Measurements from ENCODE around the gene MRPL57. TPM values are rescaled to one million over a fixed set of nuclear protein-coding genes. Genes with fewer than 3 reads are reported as not detected.
"Not testable (repeated sequence)": the region's sequence is repeated elsewhere in the genome, so short reads cannot be mapped to it uniquely, and the experiment has no call there.

The MRPL57 gene
- total RNA-seq, 1 donor, result 9.8 TPM

DNA sequence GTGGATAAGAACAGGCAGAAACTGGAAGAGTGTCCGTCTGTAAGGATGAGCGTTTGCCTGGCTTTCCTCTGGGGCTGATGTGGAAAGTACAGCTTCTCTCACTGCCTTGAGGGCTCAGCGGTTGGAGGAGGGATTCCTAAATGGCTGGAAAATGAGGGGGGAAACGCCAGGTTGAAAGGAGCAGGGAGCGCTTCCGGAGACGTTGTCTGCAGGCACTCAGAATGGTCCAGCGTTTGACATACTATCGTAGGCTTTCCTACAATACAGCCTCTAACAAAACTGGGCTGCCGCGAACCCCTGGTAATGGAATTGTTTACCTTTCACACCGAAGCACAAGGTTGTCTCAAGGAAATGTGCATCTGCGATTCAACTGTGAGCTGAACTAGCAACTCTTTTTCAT lies 39.9 kb downstream of the MRPL57 start:
- H3K4me3 ChIP-seq (ENCODE audit: low read length), result no peak overlapping the region
- no peaks in the 10 kb centered on the region for H3K27me3 ChIP-seq (ENCODE audit: insufficient read depth, low read length)
- no peaks in the 10 kb centered on the region for H3K9me3 ChIP-seq (ENCODE audit: low read depth, low read length)
- peaks cover 10% of the 10 kb centered on the region for H3K4me1 ChIP-seq (ENCODE audit: insufficient read depth, low read length)

- peaks cover 10% of the 10 kb centered on the region for H3K4me1 ChIP-seq (ENCODE audit: insufficient read depth, low read length)
- H3K27me3 ChIP-seq (ENCODE audit: insufficient read depth, low read length), result no peaks in the 10 kb centered on the region
- no peaks in the 10 kb centered on the region for H3K9me3 ChIP-seq (ENCODE audit: low read depth, low read length)
- no peak overlapping the region for H3K4me3 ChIP-seq (ENCODE audit: low read length)
These were observed 42.0 kb downstream of the MRPL57 start for GRCh38 chr13:21218351-21219035.

DNA sequence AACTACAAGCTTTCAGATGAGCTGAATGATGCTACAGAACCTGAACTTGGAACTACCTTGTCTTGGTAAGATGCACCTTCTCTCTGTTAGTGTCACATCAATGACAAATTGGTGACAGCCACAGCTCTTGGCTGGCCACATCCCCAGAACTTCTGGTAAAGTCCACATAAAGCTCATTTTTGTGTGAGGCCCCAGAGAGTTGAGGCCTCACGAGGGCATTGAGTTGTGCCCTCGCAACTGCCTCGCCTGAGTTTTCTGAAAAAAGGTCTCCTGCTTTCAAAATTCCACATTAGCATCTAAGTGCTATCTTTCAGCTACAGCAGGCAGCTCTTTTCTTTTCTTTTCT lies 42.6 kb downstream of the MRPL57 start:
- Histone ChIP-seq H3K4me3 (ENCODE audit: low read length) (no peak overlapping the region), H3K4me1 (ENCODE audit: insufficient read depth, low read length) (peaks cover 10% of the 10 kb centered on the region), H3K9me3 (ENCODE audit: low read depth, low read length) (no peaks in the 10 kb centered on the region), H3K27me3 (ENCODE audit: insufficient read depth, low read length) (no peaks in the 10 kb centered on the region)

DNA sequence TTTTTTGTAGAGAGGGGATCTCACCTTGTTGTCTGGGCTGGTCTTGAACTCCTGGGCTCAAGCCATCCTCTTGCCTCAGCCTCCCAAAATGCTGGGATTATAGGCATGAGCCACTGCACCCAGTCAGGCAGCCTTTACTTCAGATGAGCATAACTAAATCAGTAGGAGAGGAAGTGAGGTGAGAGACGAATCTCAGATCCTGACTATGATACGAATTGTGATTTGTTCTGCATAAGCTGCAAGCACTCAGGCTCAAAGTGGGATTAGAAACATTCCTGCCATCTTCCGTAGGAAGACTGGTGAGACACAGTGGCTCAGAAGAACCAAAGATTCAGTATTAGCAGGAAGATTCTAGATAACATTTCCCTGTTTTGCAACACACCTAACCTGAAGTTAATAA lies 43.3 kb downstream of the MRPL57 start:
- H3K9me3 ChIP-seq (ENCODE audit: low read depth, low read length); H3K4me3 ChIP-seq (ENCODE audit: low read length); H3K27me3 ChIP-seq (ENCODE audit: insufficient read depth, low read length): not testable (repeated sequence)
- peaks cover 10% of the 10 kb centered on the region for H3K4me1 ChIP-seq (ENCODE audit: insufficient read depth, low read length)

- H3K9me3 ChIP-seq (ENCODE audit: low read depth, low read length), result no peaks in the 10 kb centered on the region
- peaks cover 10% of the 10 kb centered on the region for H3K4me1 ChIP-seq (ENCODE audit: insufficient read depth, low read length)
- no peaks in the 10 kb centered on the region for H3K27me3 ChIP-seq (ENCODE audit: insufficient read depth, low read length)
- H3K4me3 ChIP-seq (ENCODE audit: low read length), result no peak overlapping the region
These were observed 44.8 kb downstream of the MRPL57 start for GRCh38 chr13:21221268-21221667.

GRCh38 chr13:21225082-21225481 lies 48.6 kb downstream of the MRPL57 start:
- Histone ChIP-seq H3K27me3 (ENCODE audit: insufficient read depth, low read length) (no peaks in the 10 kb centered on the region), H3K4me1 (ENCODE audit: insufficient read depth, low read length) (no peaks in the 10 kb centered on the region), H3K4me3 (ENCODE audit: low read length) (no peak overlapping the region), H3K9me3 (ENCODE audit: low read depth, low read length) (no peaks in the 10 kb centered on the region)

- H3K9me3 ChIP-seq (ENCODE audit: low read depth, low read length), result no peaks in the 10 kb centered on the region
- H3K4me1 ChIP-seq (ENCODE audit: insufficient read depth, low read length), result no peaks in the 10 kb centered on the region
- no peaks in the 10 kb centered on the region for H3K27me3 ChIP-seq (ENCODE audit: insufficient read depth, low read length)
- H3K4me3 ChIP-seq (ENCODE audit: low read length), result no peak overlapping the region
These were observed 49.6 kb downstream of the MRPL57 start for GRCh38 chr13:21225841-21226581.

DNA sequence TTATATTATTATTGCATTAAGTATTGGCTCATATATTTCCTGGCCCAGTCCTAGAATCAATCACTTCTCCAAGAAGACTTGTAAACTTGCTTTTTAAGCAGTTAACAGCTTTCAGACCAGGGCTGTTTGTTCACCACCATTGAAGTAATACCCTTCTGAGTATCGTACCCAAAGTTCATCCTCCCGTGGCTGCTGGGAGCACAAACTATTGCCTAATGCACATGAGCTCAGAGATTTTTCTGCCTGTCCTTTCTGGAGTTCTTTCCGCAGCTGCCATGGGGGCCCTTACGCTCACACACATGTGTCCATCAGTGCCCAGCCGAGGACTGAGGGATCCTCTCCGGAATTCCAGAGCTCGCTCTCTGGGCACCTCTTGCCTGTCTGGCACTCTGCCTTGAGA lies 51.5 kb downstream of the MRPL57 start:
- H3K4me1 ChIP-seq (ENCODE audit: insufficient read depth, low read length), result no peaks in the 10 kb centered on the region
- H3K27me3 ChIP-seq (ENCODE audit: insufficient read depth, low read length), result no peaks in the 10 kb centered on the region
- no peak overlapping the region for H3K4me3 ChIP-seq (ENCODE audit: low read length)
- no peaks in the 10 kb centered on the region for H3K9me3 ChIP-seq (ENCODE audit: low read depth, low read length)

Other genes with a start within 250 kb of the MRPL57 start
- 15.0 TPM for gene LATS2, start 115.1 kb upstream of the MRPL57 start, total RNA-seq
- 51.5 TPM for gene SAP18, start 36.5 kb upstream of the MRPL57 start, total RNA-seq
- gene SKA3, start 106 bp upstream of the MRPL57 start, total RNA-seq, result 19.7 TPM